Fibroblast of villous mesenchyme (primary cell): ENCODE data around the gene CREB5. TPM values are rescaled to one million over a fixed set of nuclear protein-coding genes. Genes with fewer than 3 reads are reported as not detected.

Source experiments
- DNase-seq: peaks from one replicate; pipeline ENCODE4 v3.0.0-alpha.2; 2010; ENCODE audit warnings: low read depth
- H3K4me3 ChIP-seq: 2 replicates; pipeline ENCODE4 v1.5.1; 2011; ENCODE audit warnings: low read depth, mild to moderate bottlenecking, low read length
- total RNA-seq: library from RNA; depleted of rRNA; stranded (reverse); fragments of >200 nt; gene quantifications from 2 replicates; pipeline ENCODE4 v1.2.3, GENCODE V29; 2012
- TF ChIP-seq, protein P1 (sequence below): IDR thresholded peaks from 2 replicates; pipeline ENCODE4 v1.5.1; 2012; ENCODE audit warnings: low read depth, mild to moderate bottlenecking, low read length; ENCODE audit not compliant: insufficient read depth

Gene CREB5
- total RNA-seq, 1 donor, result 6.0 TPM

DNA sequence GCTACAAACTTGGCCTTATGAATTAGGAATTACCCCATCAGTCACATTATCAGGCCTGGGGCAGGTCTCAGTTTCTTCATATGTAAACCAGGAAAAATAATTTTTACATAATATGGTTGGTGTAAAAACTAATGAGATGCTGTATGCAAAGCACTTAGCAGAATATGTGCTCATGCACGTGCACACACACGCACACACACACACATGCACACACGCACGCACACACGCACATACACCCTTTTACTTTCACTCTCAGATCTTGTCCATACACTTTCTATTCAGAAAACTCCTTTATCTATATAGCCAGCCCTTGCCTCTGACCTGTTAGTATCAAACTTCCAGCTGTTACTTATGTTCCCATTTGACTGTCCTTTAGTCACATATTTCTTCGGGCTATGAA lies 92.7 kb downstream of the CREB5 start:
- TF ChIP-seq, protein P1, sequence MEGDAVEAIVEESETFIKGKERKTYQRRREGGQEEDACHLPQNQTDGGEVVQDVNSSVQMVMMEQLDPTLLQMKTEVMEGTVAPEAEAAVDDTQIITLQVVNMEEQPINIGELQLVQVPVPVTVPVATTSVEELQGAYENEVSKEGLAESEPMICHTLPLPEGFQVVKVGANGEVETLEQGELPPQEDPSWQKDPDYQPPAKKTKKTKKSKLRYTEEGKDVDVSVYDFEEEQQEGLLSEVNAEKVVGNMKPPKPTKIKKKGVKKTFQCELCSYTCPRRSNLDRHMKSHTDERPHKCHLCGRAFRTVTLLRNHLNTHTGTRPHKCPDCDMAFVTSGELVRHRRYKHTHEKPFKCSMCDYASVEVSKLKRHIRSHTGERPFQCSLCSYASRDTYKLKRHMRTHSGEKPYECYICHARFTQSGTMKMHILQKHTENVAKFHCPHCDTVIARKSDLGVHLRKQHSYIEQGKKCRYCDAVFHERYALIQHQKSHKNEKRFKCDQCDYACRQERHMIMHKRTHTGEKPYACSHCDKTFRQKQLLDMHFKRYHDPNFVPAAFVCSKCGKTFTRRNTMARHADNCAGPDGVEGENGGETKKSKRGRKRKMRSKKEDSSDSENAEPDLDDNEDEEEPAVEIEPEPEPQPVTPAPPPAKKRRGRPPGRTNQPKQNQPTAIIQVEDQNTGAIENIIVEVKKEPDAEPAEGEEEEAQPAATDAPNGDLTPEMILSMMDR, result no peak
- no peak for DNase-seq

DNA sequence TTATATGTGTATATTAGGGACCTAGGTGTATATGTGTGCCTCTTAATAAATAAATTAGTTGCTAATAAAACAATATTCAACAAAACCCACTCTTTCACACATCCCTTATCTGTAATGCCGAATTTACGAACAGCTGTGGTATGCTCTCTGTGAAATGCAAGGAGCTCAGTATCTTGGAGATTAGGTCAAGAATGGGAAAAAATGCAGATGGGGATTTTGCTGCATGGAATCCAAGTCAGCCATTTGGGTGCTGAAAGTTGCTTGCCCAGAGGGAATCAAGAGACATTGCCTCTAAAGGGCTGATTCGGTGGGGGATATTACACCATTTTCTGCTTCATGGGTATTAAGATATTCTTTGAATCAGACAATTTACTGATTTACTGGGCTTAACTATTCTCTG lies 93.5 kb downstream of the CREB5 start:
- TF ChIP-seq, protein P1, result no peak
- no peak for DNase-seq
- no peak overlapping the region for H3K4me3 ChIP-seq

More for the DNA sequence above, 92.7 kb downstream of the CREB5 start:
- H3K4me3 ChIP-seq, result no peak overlapping the region

DNA sequence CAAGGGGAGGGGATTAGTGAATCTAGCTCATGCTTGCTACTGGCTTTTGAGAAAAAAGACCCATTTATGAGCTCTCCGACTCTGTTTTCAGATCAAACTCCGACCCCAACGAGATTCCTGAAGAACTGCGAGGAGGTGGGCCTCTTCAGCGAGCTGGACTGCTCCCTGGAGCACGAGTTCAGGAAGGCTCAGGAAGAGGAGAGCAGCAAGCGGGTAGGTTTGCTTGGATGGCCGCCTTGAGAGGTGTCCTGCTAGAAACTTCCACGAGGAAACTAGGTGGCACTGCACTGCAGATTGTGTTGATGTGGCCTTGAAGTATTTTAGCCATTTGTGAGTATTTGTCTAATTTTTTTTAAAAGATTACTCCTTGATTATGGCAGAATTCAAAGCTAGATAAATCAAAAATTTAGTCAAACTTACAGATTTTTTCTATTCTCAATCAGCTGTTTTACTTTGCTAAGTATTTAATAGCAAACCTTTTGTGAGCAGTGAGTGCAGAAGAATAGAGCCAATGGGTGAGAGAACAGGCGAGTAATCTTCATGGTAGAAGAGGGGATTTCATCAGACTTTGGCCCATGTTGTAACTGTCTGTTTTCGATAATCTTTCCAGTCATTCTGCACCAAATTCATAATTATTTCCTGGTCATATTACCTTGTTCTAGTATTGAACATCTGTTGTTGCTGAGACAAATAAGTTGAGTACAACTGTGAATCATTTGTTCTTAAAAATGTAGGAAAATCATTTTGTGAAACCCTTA lies 95.4 kb downstream of the CREB5 start:
- DNase-seq, result no peak
- TF ChIP-seq, protein P1, result no peak
- no peak overlapping the region for H3K4me3 ChIP-seq

DNA sequence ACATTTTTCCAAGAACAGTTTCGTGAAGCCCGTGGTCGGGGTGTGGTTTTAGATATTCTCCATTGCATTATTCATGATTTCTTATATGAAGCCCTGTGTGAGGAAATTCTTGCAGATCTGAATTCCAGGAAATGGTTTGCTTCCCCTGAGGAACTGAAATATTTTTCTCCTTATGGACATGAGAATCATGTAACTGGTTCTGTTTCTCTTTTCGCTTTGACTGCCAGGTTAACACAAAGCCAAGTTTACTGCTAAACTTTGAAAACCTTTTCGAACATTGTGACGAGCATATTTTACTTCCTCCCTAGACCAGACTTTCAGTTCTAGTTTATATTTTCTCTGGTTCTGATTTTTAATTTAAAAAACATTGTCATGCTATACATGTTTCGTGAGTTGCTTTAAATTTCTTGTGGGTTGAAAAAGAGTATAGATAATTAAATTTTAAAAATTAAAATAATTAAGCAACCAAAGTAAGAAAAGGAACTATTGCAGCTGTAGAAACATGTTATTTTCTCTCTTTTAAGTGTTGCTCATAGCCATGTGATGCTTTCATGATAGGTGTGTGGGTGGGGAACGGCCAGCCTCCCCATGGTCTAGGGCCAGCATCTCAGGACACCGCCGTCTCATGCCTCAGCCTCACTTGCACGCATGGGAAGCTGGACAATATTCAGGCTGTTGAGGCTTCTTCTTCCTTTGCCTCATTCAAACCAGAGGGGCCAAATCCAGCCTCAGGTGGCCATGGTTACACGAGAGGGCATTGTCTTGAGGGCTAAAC lies 97.1 kb downstream of the CREB5 start:
- TF ChIP-seq, protein P1, result no peak
- no peak for DNase-seq
- H3K4me3 ChIP-seq, result no peak overlapping the region

DNA sequence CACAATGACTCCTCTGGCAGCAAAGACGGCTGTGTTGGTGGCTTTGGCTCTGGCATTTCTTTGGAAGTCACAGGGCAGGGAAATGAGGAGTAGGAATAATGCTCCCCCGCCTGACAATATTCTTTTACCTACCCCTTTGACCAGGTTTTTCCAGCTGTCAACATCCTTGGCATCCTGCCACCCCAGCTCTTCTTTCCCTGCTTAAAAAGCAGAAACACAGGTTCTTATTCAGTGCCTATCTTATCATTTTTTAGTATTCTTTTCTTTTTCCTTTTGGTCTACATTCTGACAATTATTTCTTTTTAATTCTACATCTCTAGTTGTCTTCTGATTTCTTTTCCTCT lies 97.7 kb downstream of the CREB5 start:
- TF ChIP-seq, protein P1, result no peak
- H3K4me3 ChIP-seq, result no peak overlapping the region
- DNase-seq, result no peak

DNA sequence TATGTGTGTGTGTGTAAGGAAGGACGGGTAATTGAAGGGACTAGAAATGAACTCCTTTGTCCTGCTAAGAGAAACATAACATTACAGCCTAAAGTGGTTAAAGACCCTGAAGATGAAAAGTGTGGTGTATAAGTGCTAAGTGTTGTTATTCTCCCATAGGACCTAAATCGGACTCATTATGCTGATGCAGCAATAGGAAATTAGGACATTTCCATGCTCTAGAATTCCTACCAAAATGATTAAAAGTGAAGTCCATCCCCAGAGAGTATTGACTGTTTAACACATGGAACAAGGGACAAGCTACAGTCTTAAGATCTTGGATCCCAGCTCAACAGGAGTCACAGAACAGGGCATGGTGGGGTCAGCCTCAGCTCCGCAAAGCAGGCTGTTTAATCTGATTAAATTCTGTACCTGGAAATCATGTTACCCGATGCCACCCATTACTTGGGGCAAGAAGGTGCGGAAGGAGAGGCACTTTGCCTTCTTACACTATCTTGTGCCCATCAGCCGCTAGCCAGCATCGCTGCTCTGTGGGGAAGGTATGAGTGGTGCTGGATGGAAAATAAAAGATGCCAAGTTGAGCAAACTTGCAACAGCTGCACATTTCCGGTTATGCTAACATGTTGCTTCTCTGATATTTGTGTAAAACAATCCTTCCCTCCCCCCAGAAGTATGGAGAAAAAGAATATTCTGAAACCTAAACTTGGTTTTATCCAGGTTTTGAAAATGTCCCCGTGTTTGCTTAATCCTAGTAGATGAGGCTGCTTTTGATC lies 100.5 kb downstream of the CREB5 start:
- no peak for DNase-seq
- TF ChIP-seq, protein P1, result no peak
- H3K4me3 ChIP-seq, result no peak overlapping the region
